IPS-NIHi7 (cell line): Measurements from ENCODE around the gene RAB39A.

Experiments used
- DNase-seq: peaks from one replicate; pipeline ENCODE4 v3.0.0; 2012; ENCODE audit warnings: mixed read lengths; ENCODE audit errors: extremely low spot score

The RAB39A gene

DNA sequence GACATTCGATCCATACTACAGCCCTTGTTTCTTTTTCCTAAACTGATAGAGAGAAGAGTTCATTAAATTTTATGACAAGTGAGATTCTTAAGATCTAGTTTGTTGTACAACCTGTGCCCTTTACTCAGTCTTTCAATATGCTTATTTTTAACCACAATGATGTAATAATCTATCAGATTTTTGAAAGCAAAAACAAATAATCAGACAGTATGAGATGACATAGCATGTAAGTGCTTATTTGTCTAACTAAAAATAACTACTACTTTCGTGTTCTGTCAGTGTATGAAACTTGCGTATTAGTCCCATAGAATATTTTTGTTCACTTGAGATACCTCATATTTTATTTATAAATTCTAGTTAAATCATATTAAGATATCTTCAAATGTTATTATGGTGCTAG, 33.2 kb downstream of the RAB39A start:
- DNase-seq: no peak

- no peak for DNase-seq
Measured at GRCh38 chr11:107962181-107962580, 33.9 kb downstream of the RAB39A start.

- no peak for DNase-seq
Measured at GRCh38 chr11:107963091-107963490, 34.8 kb downstream of the RAB39A start.

GRCh38 chr11:107969219-107969618, 41.0 kb downstream of the RAB39A start:
- DNase-seq: peak; percentile 35

DNA sequence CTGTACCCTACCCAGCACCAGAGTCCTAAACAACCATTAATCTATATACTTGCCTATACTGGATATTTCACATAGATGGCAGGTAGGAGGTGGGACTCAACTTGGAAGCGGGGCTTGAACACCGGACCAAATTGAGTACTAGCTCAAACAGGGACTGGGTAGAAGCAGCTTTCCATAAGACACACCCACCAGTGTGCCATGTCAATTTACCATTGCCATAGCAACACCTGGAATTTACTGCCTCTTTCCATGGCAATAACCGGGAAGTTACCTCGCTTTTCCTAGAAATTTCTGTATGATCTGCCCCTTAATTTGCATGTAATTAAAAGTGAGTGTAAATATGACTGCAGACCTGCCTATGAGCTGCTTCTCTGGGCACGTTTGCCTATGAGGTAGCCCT, 41.8 kb downstream of the RAB39A start:
- no peak for DNase-seq

DNA sequence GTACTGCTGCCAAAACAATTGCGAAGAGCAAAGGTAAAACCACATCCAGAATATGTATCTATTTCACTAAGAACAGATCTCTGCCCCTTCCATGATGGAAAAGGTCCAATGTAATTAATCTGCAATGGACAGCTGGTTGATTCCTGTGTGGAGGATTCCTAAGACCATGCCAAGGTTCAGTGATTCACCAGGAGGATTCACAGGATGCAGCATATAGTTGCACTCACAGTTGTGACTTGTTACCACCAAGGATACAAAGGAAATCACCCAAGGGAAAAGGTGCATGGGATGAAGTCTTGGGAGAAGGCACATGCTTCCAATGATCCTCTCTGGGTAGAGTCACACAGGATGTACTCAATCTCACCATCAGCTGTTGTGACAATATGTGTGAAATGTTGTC, 45.4 kb downstream of the RAB39A start:
- DNase-seq: no peak

- DNase-seq: no peak
Measured at GRCh38 chr11:107988397-107989158, 60.3 kb downstream of the RAB39A start.

GRCh38 chr11:107991868-107992414, 63.7 kb downstream of the RAB39A start:
- DNase-seq: peak; percentile 30

GRCh38 chr11:107996006-107996776, 67.9 kb downstream of the RAB39A start:
- DNase-seq: no peak

DNA sequence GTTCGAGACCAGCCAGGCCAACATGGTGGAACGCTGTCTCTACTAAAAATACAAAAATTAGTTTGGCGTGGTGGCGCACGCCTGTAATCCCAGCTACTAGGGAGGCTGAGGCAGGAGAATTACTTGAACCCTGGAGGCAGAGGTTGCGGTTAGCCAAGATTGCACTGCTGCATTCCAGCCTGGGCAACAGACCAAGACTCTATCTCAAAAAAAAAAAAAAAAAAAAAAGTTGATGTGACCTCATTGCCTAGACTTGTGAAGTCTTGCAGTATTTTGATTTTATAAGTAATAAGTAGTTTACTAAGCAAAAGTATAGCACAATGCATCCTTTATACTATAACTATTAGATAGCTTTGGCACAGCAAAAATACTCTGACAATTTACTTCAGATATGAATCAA, 70.5 kb downstream of the RAB39A start:
- DNase-seq: no peak

GRCh38 chr11:107999759-108000455, 71.7 kb downstream of the RAB39A start:
- peak; percentile 92 for DNase-seq

GRCh38 chr11:108002476-108002875, 74.2 kb downstream of the RAB39A start:
- DNase-seq: no peak

GRCh38 chr11:108003623-108004022, 75.4 kb downstream of the RAB39A start:
- DNase-seq: no peak

DNA sequence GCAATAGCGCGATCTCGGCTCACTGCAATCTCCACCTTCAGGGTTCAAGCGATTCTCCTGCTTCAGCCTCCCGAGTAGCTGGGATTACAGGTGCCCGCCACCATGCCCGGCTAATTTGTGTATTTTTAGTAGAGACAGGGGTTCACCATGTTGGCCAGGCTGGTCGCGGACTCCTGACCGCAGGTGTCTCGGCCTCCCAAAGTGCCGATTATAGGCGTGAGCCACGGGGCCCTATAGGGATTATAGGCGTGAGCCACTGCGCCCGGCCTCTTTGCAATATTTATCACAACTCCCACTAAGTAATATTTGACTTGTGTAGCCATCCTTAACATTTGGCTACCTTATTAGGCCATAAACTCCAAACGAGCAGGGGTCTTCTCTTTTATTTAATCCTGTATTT, 79.6 kb downstream of the RAB39A start:
- DNase-seq: no peak

GRCh38 chr11:108008656-108009496, 80.6 kb downstream of the RAB39A start, which contains the start of gene CUL5:
TSS of gene CUL5 (plus strand) at chr11:108008898. CDS start at chr11:108009349, 451 bp downstream.
- peak; percentile 90 for DNase-seq

- peak; percentile 27 for DNase-seq
Measured at GRCh38 chr11:108009497-108010370, 81.5 kb downstream of the RAB39A start.

DNA sequence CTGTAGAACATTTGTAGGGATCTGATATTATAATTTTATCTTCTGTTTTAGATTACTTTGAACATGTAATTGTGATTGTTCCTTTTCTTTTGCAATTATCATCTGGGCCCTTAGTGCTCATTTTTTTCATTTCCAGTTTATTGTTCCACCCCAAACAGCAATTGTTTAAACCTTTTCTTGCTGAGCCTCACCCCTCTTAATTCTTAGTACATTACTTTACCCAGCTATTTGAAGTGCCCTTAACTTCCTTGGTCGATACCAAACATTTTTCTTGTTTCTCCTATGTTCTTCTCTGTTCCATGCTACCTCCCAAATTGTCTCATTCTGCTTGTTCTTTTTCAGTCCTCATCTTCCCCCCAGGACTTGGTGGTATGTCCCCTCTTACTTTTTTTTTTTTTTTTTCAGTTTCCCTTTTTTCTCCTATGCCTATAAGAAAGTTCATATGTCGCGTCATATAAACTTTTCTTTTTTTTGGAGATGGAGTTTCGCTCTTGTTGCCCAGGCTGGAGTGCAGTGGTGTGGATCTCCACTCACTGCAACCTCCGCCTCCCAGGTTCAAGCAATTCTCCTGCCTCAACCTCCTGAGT, 84.0 kb downstream of the RAB39A start:
- DNase-seq: no peak
